Left cardiac atrium (tissue), 4 donors: ENCODE results near the gene TMEM225B. TPM values are rescaled to one million over a fixed set of nuclear protein-coding genes. Genes with fewer than 3 reads are reported as not detected.
A peak's percentile ranks its signal among the peaks of the same experiment; 100 is the strongest.
"Not testable (repeated sequence)": the region's sequence is repeated elsewhere in the genome, so short reads cannot be mapped to it uniquely, and the experiment has no call there.

ENCODE experiments used
- ATAC-seq, 2 donors: fragments of 200-7000 bp; cut with Tn5 transposase; one replicate each; pipeline ENCODE4 v1.9.1; 2020; ENCODE audit warnings: mild to moderate bottlenecking in 2 of 2, moderate library complexity in 2 of 2
- DNase-seq: peaks from one replicate; pipeline ENCODE4 v3.0.0-alpha.2; 2020
- intact Hi-C, 2 donors: fragments of 100-400 bp; cut with DNase I; formaldehyde crosslinking; loops; one replicate each; pipeline versions ENCODE4 v1.14.1 to v1.15.1; 2022 to 2023
- total RNA-seq, 2 donors: library from RNA; stranded (reverse); fragmentation: NEBNext Ultra II Directional; extraction: Animal tissue kit (Norgen Biotek cat#: 25700); gene quantifications; one replicate each; pipeline ENCODE4 v1.2.1, GENCODE V29; 2021
- donor health status: DM: no; HTN: yes; CAD: no.
- donor health status: DM: no; HTN: yes; CAD: no; lungs with severe emphysema.
- donor health status: DM: yes; HTN: yes; CAD: no.
- donor health status: Dilated cardiomyopathy.

The TMEM225B gene
- total RNA-seq, 2 donors from 2014 or later = 0.18 to 0.50 TPM

- DNase-seq = no peak
These were observed 26.3 kb upstream of the TMEM225B start for GRCh38 chr7:99571768-99572167.

GRCh38 chr7:99573257-99573656 is 24.8 kb upstream of the TMEM225B start:
- intact Hi-C loops = no loop called here
- ATAC-seq = no peak
- no peak for DNase-seq

More at GRCh38 chr7:99571768-99572167, 26.3 kb upstream of the TMEM225B start:
- no peak for ATAC-seq
- intact Hi-C loops = no loop called here

GRCh38 chr7:99576251-99576650 is 21.8 kb upstream of the TMEM225B start:
- DNase-seq (no peak), ATAC-seq (no peak)
- intact Hi-C loops = no loop called here

DNA sequence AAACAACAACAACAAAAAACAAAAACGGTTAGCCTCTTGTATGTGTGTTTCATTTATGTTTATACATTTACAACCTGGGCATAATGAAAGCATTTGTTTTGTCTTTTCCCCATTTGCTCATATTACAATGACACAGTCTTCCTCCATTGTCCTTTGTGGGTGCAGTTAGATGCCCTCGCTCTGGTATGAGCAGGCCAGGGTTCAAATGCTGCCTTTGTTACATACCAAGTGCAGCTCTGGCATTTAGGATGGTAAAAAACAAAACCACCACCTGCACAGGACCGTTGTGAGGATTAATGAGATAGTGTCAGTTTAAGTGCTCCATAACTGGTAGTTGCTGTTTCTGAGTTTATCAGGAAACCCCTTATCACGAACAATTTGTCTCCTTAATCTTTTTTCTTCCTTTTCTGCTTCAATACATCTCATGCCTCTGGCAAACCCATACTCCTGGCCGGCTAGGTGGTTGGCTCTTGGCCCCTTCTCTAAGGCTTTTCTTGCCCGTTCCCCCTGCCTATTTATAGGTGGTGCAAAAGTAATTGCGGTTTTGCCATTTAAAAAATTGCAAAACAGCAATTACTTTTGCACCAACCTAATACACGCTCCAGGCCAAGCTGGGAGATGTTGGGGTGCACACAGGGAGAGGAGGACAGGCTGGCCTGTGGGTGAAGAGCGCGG is 18.6 kb upstream of the TMEM225B start:
- DNase-seq = no peak
- intact Hi-C loops = no loop called here
- ATAC-seq = no peak

DNA sequence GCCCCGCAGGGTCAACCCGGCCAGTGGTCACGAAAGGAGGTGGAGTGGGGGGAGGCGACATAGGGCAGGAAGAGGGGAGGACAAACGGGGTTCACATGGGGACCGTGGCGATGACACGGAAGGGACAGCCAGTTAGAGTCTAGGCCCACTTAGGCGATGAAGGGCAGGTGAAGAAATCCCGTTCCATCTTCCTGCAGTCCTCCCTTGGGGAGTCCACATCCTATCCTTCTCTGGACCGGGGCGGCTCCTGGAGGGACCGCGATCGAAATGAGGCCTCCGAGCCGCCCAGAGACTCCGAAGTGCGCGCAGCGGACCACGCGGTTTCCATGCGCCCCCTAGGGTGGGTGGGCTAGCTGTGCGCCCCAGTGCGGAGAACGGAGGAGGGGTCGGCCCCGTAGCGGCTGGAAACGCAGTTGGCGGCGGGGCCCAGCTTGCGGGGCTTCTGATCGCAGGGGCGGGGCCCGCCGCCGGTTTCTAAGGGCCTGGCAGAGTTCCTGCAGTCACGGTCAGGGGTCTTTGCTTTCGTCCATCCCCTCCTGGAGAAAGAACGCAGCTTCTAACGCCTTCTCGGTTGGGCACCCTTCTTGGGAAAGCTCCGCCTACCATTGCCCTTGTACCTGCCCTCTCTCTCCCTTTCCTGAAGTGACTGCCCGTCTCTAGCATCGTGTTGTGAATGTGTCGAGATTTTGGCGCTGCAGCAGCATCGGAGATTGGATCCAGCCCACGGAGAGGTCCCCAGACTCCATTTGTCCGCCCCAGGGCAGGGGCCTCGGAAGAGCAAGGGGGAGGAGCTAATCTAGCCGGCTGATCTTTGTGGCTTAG is 17.9 kb upstream of the TMEM225B start:
- ATAC-seq = peak; percentile 78 to 85
- peak; percentile 42 for DNase-seq
- intact Hi-C loops = no loop called here

DNA sequence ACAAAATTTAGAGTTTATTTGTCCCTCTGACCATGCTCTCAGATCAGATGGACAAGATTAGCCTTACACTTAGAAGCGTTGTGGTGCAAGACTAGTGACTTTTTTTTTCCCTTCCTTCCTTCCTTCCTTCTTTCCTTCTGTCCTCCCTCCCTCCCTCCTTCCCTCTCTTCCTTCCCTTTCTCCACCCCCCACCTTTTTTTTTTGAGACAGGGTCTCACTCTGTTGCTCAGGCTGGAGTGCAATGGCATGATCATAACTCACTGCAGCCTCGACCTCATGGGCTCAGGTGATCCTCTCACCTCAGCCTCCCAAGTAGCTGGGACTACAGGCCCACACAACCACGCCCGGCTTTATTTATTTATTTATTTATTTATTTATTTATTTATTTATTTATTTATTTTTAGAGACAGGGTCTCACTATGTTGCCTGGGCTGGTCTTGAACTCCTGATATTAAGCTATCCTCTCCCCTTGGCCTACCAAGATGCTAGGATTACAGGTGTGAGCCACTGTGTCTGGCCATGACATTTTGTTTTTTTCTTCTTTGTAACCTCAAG is 17.2 kb upstream of the TMEM225B start:
- ATAC-seq, DNase-seq, intact Hi-C loops: not testable (repeated sequence)

GRCh38 chr7:99588868-99589267 is 9.2 kb upstream of the TMEM225B start:
- intact Hi-C loops = no loop called here
- DNase-seq (no peak), ATAC-seq (no peak)

DNA sequence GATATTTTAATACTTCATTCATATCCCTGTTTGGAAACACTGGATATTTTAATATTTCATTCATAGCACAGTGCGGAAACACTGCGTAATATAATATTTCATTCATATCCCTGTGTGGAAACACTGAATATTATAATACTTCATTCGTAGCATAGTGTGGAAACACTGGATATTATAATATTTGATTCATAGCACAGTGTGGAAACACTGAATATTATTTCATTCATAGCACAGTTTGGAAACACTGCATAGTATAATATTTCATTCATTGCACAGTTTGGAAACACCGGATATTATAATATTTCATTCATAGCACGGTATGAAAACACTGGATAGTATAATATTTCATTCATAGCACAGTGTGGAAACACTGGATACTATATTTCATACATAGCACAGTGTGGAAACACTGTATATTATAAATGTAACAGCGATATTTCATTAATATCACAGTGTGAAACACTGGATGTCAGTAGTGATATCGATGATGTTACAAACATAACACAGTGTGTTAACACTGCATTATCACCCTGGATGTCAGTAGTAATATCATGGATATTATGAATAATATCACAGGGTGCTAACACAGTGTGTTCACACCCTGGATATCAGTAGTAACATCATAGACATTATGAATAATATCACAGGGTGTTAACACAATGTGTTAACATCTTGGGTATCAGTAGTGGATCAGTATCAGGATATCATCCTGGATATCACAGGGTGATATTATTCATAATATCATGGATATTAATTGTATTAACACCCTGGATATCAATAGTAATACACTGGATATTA is 2.9 kb upstream of the TMEM225B start:
- DNase-seq = no peak
- intact Hi-C loops = no loop called here
- ATAC-seq = no peak

DNA sequence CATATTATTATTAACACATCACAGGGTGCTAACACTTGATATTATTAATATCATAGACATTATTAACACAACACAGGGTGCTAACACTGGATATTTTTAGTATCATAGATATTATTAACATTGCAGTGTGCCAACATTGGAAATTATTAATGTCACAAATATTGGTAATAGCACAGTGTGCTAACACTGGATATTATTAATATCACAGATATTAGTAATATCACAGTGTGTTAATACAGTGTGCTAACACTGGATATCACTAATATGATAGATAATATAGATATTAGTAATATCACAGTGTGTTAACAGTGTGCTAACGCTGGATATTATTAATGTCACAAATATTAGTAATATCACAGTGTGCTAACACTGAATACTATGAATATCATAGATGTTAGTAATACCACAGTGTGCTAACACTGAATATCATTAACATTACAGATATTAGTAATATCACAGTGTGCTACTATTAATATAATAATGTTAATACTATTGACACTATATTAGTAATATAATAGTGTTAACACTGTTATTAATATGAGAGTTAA is 1.6 kb upstream of the TMEM225B start:
- intact Hi-C loops = no loop called here
- ATAC-seq (no peak), DNase-seq (no peak)

GRCh38 chr7:99599836-99600235 is 1.8 kb downstream of the TMEM225B start:
- intact Hi-C loops = no loop called here
- ATAC-seq (no peak), DNase-seq (no peak)

- ATAC-seq = no peak
- no peak for DNase-seq
- intact Hi-C loops = no loop called here
These were observed 3.7 kb downstream of the TMEM225B start for GRCh38 chr7:99601656-99602310.

DNA sequence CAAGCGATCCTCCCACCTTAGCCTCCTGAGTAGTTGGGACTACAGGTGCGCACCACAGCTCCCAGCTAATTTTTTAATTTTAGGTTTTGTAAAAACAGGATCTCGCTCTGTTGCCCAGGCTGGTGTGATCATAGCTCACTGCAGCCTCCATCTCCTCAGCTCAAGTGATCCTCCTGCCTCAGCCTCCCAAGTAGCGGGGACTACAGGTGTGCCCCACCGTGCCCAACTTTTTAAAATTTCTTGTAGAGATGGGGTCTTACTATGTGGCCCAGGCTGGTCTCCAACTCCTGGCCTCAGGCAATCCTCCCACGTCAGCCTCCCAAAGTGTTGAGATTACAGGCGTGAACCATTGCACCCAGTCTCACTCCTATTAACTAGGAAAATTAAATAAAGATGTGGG is 7.5 kb downstream of the TMEM225B start:
- intact Hi-C loops = no loop called here

GRCh38 chr7:99606531-99606930 is 8.5 kb downstream of the TMEM225B start:
- no peak for ATAC-seq
- intact Hi-C loops = no loop called here
- DNase-seq = no peak

More for the DNA sequence above, 7.5 kb downstream of the TMEM225B start:
- ATAC-seq = no peak
- no peak for DNase-seq

- intact Hi-C loops = no loop called here
- DNase-seq = no peak
- no peak for ATAC-seq
These were observed 9.5 kb downstream of the TMEM225B start for GRCh38 chr7:99607548-99607947.

DNA sequence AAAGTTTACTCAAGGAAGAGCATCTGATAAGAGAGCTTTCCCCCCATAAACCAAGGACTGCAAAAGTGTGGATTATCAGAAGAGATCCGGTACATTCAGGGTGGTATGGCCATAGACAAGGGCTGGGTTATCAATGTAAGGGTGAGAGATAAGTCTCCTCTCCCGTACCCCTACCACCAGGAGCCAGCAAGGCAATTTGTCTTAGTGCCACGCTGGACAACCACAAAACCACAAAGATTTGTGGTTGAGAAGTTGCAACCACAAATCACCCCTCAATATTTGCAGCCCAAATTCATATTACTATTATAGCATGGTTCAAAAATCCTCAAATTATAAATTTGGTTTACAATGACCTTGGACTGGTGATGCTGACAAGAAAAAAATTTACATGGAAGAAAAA is 16.4 kb downstream of the TMEM225B start:
- DNase-seq = no peak
- ATAC-seq = no peak
- intact Hi-C loops = no loop called here

- intact Hi-C loops = no loop called here
- ATAC-seq (no peak), DNase-seq (no peak)
These were observed 17.9 kb downstream of the TMEM225B start for GRCh38 chr7:99615989-99616358.

- intact Hi-C loops = no loop called here
- peak; percentile 91 for DNase-seq
- peak; percentile 98 to 99 for ATAC-seq
These were observed 18.5 kb downstream of the TMEM225B start, which contains the start of gene ZSCAN25 for GRCh38 chr7:99616359-99617191. Gene ZSCAN25 (plus strand): TSS chr7:99616946. CDS start chr7:99619607, 2,661 bp downstream.
